Mucosa of gallbladder (tissue), 1 donor: ENCODE measurements around the gene OSCP1. TPM values are rescaled to one million over a fixed set of nuclear protein-coding genes. Genes with fewer than 3 reads are reported as not detected.
"Not testable (repeated sequence)": the region's sequence is repeated elsewhere in the genome, so short reads cannot be mapped to it uniquely, and the experiment has no call there.

Source experiments
- DNase-seq: peaks from one replicate; pipeline ENCODE4 v3.0.0-alpha.2; 2020; ENCODE audit warnings: low spot score
- total RNA-seq: library from RNA; stranded (reverse); gene quantifications from one replicate; pipeline ENCODE4 v1.2.1, GENCODE V29; 2021
- donor health status: DM: no; HTN: no; CAD: no.

The OSCP1 gene
- 17.1 TPM for total RNA-seq

DNA sequence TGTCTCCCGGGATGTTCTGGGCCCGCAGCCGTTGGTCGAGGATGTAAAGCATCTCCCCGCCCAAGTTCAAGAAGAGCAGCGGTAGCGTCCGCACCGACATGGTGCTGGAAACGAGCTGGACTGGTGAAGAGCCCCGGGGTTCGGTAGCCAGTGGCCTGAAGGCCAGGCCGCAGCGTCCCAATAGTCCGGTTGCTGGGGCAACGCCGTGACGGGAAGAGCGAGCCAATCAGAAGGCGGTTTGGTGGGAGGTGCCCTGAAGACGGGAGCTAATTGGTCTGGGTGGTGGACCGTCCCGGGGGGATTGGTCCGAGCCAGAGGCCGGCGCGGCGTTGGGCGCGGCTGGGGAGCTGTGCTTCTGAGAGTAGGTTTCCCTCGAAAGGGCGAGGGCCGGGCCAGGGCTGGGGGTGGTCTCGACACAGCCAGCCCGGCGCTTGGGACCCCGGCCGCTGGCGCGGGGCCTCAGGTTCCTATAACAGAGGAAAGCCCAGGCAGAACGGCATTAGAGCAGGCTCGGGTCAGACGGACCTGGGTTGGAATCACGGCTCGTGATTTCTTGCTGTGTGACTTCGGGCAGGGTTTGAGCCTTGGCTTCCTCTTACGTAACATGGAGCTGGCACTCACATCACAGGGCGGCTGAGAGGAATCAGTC lies at the start of gene OSCP1:
Gene OSCP1, minus strand, starts transcription at position 182 of the 649 bp plus-strand sequence. Its CDS starts 82 bp downstream, at position 100.
- peak; percentile 97 for DNase-seq

DNA sequence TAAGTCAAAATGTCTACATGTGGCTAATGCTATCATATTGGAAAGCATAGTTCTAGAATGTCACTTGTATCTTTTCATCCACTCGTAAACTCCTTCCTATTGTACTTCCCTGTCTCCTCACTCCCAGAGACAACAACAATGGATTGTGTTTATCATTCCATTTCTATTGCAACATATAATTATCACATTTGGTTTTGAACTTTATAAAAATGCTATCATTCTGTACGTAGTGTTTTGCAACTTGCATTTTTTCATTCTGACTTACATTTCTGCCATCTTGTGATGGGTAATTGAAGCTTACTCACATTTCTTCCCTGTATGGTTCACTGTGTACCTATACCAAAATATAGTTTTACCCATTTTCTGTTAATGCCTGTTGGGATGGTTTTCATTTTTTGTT lies 47.0 kb upstream of the OSCP1 start:
- no peak for DNase-seq

- no peak for DNase-seq
Observed at GRCh38 chr1:36494971-36495370, 44.7 kb upstream of the OSCP1 start.

GRCh38 chr1:36493524-36493923 lies 43.3 kb upstream of the OSCP1 start:
- DNase-seq = no peak

- DNase-seq = no peak
Observed at GRCh38 chr1:36492491-36492890, 42.2 kb upstream of the OSCP1 start.

DNA sequence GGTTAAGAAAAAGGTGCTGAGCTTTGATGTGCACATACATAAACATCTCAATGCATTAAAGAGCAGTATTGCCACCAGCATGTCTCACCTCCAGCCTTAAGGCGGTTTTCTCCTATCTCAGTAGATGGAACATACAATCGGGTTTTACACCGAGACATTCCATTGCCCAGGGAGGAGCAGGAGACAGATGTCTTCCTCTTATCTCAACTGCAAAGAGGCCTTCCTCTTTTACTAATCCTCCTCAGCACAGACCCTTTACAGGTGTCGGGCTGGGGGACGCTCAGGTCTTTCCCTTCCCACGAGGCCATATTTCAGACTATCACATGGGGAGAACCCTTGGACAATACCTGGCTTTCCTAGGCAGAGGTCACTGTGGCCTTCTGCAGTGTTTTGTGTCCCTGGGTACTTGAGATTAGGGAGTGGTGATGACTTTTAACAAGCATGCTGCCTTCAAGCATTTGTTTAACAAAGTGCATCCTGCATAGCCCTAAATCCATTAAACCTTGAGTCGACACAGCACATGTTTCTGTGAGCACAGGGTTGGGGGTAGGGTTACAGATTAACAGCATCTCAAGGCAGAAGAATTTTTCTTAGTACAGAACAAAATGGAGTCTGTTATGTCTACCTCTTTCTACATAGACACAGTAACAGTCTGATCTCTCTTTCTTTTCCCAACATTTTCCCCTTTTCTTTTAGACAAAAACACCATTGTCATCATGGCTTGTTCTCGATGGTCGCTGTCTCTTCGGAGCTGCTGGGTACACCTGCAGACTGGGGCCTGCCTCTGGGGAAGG lies 39.2 kb upstream of the OSCP1 start:
- not testable (repeated sequence) for DNase-seq

DNA sequence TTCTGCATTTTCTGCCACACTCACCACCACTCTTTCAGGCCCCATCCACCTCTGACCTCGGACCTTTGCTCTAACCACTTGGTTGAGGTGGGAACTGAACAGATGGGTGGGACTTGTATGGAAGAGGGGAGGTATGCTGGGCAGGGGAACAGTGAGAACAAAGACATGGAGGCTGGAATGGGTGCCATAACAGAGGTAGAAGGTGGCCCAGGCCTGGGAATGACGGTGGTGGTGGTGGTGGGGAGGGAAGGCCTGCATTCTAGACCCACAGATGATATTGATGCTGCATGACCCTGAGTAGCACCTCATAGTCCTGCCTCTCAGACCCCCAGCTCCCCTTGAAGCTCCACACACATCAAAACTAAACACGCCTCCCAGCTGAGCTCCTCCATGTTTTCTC lies 37.7 kb upstream of the OSCP1 start:
- DNase-seq = no peak

DNA sequence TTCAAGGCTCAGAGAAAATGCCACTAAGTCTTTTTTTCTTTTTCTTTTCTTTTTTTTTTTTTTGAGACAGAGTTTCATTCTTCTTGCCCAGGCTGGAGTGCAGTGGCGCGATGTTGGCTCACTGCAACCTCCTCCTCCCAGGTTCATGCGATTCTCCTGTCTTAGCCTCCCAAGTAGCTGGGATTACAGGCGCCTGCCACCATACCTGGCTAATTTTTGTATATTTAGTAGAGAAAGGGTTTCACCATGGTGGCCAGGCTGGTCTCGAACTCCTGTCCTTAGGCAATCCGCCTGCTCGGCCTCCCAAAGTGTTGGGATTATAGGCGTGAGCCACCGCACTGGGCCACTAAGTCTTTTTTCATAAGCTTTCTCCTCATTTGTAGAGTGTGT lies 37.1 kb upstream of the OSCP1 start:
- not testable (repeated sequence) for DNase-seq

DNA sequence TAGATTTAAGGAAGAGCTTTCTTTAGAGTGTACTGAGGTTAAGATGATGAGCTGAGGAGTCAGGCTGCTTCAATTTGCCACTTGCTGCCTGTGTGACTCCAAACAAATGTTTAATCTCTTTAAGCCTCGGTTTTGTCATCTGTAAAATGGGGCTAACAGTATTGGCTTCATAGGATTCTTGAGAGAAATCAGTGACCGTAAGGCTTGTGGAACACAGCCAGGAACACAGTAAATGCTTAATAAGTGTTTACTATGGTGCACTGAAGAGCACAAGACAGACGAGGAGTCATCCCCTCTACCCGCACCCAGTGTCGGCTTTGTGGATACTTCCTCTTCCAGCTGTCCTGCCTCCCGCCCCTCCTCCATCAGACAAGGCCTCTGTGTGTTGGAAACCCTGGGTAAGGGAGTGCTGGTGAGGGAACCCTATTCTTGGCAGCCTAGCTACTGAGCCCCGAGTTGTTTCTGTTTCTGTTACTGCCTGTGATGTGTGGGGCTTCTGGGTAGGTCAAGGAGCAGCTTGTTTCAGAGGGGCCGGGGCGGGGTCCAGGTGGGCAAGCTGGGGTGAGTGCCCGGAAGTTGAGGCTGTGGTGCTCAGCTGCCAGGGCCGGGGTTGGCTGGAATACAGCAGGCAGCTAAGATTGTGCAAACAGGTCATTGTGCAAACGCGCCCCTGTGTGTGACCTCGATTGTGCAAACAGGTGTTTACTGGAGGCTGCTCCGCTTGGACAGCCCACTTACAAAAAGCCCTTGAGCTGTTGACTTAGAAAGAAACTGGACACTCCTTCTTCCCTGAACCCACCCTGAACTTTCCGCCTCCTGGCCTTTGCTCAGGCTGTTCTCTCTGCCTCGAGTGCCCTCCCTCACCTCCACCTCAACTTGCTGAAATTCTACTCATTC lies 36.4 kb upstream of the OSCP1 start:
- peak; percentile 88 for DNase-seq

DNA sequence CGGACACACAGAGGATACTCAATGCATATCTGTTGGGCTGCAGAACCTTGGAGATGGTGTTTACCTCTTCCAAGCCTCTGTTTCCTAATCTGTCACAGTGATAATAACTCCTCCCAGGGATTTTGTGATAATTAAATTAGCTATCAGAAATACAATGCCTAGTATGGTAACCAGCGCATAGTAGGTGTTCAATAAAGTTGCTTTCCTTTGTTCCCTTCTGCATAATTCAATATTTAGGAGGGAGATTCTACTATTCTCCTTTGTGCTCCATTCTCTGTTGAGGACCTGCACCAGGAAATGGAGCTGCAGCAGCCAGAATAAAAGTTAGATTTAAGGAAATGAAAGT lies 35.8 kb upstream of the OSCP1 start:
- DNase-seq = no peak

GRCh38 chr1:36484099-36484498 lies 33.8 kb upstream of the OSCP1 start:
- DNase-seq = no peak

DNA sequence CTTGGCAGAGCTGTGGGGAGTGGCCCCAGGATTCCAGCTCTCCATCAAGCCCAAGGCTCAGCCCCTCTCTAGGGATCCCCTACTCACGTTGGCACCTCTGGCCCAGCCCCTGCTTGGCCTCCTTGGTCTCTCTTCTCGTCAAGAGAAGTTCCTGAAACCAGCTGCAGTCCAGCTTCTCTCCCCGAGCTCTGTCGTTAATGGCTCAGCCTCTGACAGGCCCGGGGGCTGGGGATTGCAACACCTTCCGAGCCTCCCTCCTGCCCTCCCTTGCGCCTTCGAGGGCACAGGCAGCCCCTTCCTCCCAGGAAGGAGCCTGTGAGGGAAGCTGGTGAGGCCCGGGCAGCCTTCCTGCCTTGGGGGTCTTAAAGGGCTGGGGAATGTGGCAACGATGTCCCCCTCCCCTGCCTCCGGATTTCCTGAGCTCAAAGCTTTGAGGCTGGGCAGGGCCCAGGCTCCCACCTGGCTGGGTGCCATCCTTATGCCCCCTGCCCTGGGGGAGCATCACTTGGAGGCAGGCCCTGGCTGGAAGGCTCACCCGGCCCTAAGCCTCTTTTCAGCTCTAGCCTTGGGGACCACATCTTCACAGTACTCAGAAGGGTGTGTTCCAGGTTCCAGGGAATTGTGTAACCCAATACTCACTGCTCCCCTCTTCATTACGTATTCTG lies 32.6 kb upstream of the OSCP1 start, which contains the start of gene CSF3R:
Gene CSF3R, minus strand, starts transcription at position 190 of the 665 bp plus-strand sequence. CDS start 3,417 bp downstream, outside the sequence.
- DNase-seq = no peak

- no peak for DNase-seq
Observed at GRCh38 chr1:36481771-36482723, 31.8 kb upstream of the OSCP1 start.

DNA sequence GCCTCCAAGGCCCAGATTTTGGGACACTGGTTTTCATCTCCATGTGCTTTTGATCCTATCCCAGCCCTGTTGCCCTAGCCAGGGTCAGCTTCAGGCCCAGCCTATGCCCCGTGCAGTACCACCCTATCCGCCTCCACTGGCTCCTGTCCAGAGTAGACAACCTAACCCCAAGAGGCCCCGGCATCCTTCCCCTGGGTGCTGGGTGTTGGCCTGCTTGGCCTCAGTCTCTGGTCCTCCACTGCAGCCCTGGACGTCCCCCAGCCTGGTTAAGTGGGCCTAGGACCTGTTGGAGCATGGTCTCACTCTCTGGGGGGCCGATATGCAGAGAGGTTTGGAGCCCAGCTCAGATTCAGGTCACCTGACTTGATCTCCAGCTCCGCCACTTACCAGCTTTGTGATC lies 30.8 kb upstream of the OSCP1 start:
- no peak for DNase-seq

DNA sequence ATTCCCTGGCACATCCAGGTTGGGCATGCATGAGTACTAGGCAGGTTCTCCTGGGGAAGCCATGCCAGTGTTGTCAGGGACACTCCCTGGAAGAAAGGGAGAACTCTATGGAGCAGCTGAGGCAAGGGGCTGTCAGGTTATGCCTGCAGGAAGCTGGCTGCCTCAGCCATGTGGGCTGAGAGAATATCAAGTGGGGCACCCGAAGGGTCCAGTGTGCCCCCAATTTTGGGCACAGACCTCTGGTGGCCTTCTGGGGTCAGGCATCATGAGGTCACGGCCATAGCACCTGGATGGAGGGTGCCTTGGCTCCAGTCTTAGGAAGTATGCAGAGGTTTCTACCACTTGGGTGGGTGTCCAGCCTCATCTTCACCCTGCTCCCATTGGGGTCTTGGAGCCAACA lies 29.9 kb upstream of the OSCP1 start:
- no peak for DNase-seq

DNA sequence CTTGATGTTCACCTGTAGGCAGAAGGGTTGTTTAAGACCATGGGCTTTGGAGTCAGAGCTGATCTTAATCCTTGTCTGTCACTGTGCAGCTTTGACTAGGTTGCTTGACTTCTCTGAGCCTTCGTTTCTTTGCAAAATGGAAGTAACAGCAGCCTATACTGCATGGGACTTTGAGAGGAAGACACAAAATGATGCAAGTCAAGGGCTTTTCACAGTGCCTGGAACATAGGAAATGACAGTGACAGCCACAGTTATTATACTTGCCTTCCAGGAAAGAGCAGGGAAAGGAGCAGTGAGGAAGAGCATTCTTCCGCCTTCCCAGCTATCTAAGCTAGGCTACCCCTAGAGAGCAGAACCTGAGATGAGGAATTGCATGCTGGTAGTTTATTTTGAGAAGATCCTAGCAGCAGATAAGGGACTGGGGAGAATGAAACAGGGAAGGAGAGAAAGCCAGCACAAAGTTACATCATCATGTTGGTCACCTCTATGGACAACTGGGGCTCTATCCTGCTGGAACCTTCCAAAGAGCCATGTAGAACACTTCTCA lies 29.3 kb upstream of the OSCP1 start:
- DNase-seq = no peak

DNA sequence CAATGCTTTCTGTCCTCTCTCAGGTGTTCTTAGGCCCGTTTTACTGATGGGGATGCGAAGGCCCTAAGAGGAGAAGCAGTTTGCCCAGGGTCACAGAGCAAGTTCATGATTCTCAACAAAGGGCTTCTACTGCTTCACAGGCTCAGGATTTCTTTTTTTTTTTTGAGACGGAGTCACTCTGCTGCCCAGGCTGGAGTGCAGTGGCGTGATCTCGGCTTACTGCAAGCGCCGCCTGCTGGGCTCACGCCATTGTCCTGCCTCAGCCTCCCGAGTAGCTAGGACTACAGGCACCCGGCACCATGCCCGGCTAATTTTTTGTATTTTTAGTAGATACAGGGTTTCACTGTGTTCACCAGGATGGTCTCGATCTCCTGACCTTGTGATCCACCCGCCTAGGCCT lies 27.4 kb upstream of the OSCP1 start:
- DNase-seq = not testable (repeated sequence)

DNA sequence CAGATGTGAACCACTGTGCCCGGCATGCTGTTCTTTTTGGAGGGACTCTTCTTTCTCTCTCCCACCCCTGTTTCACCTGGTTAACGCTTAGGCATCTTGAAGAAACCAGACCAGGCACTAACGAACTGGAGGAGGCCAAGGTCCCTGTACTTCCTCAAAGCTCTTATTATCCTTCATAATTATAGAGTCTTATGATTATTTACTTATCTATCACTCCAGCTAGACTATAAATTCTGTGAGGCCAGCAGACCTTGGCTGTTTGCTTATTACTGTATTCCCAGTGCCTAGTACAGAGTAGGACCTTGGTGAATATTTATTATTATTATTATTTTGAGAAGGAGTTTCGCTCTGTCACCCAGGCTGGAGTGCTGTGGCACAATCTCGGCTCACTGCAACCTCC lies 26.7 kb upstream of the OSCP1 start:
- no peak for DNase-seq

- no peak for DNase-seq
Observed at GRCh38 chr1:36475910-36476604, 25.8 kb upstream of the OSCP1 start.

- DNase-seq = no peak
Observed at GRCh38 chr1:36475341-36475740, 25.1 kb upstream of the OSCP1 start.
